GM18873 (cell line): ENCODE measurements around the gene CCDC85C.

ENCODE experiments used
- ATAC-seq: cut with Tn5 transposase; IDR thresholded peaks from one replicate; pipeline ENCODE4 v1.9.1; 2021; ENCODE audit warnings: mild to moderate bottlenecking, moderate library complexity, moderate number of reproducible peaks; ENCODE audit not compliant: unreplicated experiment, low FRiP score

Gene CCDC85C

DNA sequence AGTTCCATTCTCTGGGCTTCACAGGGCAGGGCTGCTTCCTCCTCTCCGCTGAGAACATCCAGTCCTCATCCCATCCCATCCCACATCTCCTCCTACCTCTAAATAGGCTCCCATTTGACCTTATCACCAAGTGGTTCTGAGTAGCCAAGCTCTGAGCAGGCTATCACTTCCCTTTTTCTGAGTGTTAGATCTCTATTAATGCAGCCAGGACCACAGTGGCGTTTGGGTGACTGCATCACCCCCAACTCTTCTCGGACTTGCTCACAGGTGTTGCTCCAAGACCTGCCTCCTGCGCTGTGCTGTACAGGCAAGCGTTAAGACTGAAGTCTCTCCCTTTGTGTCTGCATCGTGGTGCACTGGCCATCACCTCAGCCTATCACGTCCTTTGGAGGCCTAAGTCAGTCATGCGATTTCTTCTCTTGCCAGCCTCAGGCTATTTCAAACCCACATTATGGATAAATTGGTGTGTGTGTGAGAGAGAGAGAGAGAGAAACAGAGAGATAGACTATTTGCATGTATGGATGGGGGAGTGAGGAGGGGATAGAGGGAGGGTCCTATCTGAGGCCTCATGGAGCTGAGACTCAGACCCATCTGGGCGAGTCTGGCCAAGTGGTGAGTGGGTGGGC is 28.5 kb upstream of the CCDC85C start:
- ATAC-seq = no peak

DNA sequence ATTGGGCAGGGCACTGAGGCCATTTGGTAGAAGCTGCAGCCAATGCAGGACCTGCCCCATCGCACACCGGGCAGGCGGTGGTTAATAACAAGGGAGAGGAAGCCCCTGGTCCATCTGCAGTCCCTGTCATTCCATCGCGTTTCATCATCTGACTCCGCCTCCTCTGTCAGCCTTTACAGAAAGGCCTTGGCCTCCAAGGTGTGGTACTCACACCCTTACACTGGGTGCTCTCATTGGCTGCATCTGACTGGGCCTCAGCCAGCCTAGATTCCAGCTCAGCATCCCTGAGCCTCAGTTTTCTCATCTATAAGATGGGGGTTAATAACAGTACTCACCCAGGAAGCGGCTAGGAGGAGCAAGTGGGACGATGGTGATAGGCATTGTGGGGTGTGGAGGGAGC is 26.2 kb upstream of the CCDC85C start:
- no peak for ATAC-seq

DNA sequence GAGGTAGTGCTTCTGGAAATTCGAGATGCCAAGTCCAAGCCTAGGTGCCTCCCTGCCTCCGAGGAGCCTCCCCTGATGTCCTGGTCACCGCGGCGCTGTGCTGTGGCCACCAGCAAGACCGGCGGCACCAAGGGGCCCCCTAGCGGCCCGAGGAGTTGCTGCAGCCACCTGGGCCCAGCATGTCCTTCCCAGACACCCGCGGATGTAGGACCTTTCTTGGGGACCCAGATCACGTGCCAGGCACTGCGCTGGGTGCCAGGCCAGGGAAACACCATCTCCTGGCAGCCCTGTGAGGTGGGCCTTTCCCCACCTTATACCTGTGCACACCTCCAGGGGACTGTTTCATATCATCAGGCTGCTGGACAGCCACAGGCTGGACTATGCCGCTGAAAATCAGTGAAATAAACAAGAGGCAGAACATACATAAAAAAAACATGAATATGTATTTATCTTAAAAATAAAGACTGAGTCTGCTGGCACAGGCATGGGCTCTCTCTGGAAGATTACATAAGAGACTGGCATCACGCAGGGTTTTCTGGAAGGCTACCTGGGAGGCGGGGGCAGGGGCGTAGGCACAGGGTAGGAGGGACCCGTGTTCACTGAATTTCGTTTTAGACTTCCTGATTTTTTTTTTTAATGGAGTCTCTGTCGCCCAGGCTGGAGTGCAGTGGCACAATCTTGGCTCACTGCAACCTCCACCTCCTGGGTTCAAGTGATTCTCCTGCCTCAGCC is 25.0 kb upstream of the CCDC85C start:
- ATAC-seq = no peak

DNA sequence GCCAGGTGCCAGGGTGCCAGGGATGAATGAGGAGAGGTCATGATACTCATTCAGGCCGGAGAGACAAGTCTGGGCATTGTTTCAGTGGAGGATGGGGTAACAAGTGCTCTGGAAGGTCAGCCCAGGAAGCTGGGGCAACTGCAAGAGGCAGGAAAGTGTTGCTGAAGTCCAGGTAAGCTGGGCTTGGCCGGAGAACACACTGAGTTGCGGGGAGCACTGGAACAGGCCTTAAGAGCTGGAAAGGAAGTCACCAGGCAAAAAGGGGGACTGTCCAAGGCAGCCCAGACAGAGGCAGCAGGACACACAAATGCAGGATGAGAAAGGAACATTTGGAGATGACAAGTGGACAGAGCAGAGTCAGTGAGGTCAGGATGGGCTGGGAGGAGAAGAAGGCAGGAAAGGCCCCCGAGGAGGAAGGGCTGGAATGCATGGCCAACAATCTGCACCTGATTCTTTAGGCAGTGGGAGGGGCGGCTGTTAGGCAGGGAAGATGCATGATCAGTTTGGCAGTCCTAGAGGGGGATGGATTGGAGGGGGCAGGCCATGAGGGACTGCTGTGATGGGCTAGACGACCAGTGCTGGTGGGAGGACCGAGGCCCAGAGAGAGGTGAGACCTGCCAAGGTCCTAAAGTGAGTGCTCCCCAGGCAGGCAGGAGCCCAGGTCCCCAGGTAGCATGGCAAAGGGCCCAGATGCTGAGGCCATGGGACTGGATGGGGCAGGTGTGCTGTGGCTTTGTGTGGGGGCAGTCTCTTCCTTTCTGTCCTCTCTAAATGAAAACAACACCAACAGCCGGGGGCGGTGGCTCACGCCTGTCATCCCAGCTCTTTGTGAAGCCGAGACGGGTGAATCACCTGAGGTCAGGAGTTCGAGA is 23.7 kb upstream of the CCDC85C start:
- ATAC-seq = no peak

DNA sequence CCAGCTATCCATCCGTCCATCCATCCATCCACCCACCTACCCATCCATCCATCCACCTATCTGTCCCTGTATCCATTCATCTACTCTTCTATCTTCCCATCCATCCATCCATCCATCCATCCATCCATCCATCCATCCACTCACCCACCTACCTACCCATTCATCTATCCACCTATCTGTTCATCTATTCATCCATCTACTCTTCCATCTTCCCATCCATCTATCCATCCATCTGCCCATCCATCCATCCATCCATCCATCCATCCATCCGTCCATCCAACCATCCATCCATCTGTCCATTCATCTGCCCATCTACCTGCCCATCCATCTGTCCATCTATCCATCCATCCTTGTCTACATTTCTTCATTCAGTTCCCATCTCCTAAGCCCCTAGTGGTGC is 23.1 kb upstream of the CCDC85C start:
- no peak for ATAC-seq

DNA sequence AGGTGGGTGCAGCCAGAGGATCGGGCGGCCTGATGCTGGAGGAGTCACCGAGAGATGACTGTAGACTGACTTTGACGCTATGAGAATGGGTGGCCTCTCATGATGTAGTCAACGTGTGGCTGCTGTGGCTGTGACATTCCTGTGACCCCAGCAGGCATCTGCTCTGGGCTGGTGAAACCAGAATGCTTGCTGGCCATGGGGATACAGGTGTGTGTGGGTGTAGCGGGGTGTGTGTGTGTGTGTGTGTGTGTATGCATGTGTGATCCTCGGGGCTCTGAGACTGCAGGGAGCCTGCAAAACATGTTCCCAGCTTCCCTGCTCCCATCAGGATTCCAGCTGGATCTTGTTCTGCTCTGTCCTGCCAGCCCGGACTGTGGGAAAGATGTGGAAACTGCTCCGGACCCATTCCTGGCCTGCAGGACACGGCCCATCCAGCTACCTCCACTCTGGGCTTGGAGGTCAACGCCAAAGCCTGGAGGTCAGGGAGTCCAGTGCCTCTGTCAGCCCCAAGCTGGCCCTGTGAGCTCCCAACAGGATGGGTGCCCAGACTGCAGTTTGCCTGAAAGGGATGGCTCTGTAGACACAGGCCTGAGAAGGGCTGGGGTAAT is 22.1 kb upstream of the CCDC85C start:
- no peak for ATAC-seq

DNA sequence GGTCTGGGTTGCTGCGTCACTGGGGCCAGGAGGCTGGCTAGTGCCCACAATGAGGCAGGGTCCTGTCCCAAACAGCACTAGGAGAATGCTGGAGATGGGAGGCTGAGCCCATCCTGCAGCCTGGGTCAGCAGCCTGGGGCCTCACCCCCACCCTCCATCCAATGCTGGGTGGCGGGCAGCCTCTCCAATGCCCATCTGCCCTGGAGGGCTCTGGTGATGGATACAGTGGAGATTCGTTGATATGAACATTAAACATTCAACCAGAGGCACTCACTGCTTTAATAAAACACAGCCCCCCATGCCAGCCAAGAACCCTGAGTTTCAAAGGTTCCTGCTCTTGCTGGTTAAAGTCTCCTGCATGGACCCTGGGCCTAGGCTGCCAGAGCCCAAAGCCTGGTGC is 21.5 kb upstream of the CCDC85C start:
- no peak for ATAC-seq

DNA sequence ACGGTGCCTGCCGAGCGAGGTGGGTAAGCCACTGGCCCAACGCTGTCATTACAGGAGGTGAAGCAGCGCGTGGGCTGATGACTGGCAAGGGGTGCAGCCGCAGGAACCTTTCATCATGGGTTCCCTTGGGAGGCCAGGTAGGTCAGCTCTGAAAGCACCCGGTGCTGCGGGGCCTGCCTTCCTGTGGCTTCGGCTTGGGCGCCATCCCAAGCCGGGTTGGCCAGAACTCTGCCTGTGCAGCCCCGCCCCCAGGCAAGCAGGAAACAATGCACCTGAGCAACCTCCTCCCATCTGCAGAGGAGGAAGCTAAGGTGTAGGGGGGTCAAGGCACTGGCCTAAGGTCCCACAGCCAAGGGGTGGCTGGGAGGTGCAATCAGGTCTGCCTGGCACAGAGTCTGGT is 21.0 kb upstream of the CCDC85C start:
- ATAC-seq = no peak

DNA sequence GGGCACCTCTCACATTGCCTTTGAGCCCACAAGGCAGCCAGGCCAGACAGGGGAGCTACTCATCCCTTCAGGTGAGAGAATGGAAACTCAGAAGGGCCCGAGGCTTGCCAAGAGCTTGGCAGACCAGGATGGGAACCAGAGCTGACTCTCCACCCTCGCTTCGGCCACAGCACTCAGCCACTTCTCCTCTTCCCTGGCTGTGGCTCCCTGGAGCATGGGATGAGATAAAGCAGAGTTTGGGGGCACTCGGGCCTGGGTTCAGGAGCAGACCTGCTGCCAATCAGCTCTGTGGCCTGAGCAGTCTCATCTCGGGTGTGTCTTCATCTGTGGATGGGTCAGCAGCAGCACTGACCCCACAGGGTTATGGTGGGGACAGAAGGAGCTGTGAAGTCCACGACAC is 20.0 kb upstream of the CCDC85C start:
- no peak for ATAC-seq

DNA sequence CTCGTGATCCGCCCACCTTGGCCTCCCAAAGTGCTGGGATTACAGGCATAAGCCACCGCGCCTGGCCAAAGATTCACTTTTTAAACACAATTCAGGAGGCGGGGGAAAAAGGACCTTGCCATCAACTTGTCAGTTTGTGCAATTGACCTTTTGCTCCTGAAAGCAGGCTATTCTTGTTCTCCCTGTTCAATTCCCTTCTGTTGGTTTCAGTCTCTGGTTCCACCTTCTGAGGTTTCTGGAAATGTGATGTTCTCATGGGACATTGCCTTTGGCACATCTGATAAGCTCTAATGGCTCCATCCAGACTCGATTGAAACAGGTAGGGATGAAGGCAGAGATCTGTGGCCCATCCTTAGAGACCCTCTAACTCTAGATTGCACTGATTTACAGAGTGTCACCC is 17.9 kb upstream of the CCDC85C start:
- no peak for ATAC-seq

DNA sequence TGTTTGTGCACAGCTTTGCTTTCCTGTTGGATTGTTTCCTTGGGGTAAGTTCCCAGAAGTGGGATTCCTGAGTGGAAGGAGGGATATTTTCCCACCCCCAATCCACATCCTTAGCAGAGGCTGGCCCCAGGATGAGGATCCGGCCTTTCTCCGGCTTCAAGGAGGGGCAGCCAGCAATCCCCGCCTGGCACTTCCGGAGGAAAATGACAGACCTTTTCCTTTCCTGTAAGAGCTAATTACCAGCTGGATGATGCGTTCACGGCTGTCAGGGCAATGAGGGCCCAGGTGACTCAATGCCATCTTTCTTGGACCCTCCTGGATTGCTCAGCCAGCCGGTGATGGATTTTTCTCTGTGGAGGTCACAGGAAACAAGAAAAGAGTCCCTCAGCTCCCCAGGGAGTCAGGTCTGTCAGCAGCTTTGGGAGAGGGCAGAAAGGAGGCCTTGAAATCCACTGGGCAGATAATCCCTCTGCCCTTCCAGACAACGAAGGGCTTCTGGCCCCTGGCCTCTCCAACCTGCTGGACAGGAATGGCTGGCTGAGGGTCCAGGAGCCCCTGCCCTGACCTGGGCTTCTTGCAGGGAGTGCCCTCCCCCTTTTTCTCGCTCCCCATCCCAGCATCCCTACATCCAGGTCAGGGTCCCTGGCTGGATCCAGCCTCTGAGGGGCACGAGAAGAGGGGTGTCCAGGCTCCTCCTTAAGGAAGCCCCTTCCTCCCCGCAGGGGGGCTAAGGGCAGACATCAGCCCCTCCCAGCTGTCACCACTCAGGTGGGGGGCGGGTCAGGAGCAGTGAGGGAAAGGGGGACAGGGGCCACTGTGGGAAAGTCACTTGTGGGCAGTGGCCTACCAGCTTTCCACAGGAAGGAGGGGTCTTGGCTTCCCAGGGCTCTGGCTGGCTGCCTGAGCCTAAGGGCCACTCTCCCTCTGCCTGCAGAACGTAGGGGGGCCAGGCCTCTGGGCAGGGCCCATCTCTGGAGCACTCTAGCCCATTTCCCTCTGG is 16.1 kb upstream of the CCDC85C start:
- no peak for ATAC-seq

DNA sequence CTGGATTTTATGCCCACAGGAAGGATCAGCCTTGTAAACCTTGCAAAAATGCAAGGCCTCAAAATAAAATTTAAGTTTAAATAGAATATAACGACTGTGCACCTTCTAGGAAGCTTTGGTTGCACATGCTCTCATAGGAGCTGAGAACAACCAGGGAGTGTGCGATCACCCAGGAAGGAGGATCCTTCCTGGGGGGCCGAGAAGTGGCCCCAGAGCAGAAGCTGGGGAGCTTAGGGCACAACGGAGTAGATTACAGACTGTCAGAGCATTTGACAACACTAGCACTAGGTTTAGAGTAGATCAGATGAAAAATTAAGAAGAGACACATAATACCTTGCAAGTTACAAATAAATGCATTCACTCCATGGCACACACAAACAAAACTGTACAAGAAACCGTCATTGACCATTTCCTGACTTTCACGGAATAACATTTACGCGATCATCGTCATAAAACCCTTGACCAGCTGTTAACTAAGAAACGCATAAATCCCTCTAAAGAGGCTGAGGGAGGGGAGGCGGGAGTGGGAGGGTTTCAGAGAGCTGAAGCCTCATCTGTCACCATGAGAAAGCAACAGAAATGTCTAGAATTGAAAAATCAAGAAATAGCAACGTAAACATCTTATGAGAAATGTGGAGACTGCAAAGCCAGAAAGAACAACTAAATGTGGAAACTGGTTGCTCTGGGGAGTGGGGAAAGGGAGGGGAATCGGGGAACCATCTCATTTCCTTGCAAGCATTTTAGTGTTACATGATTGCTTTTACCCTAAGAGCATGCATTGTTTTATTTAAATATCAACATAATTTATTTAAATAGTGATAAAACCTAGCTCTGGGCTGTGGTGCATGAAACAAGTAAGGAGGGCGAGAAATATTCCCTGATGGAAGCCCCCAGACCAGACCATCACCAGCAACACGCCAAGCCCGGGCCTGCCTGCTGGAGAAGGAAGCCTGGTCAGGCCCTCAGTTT is 13.1 kb upstream of the CCDC85C start:
- no peak for ATAC-seq

DNA sequence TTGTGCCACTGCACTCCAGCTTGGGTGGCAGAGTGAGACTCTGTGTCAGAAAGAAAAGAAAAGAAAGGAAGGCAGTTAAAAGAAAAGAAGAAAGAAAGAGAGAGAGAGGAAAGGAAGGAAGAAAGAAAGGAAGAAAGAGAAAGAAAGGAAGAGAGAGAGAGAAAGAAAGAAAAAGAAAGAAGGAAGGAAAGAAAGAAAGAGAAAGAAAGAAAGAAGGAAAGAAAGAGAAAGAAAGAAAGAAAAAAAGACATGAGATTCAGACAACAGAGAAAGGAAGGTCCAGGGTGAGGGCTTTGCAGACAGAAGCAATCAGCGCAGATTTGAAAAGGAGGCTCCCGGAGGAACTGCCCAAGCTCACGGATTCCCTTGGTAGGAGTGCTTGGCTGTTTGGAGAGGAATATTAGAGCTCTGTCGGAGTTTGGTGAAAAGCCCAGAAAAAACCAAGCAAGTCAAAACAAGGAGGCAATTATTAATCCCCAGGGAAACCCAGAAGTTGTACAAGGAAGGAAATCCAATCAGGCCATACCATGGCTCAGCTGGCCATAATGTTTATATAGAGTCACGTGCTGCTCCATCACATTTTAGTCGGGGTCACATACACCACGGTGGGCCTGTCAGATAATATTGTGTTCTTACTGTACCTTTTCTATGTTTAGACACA is 11.6 kb upstream of the CCDC85C start:
- no peak for ATAC-seq

DNA sequence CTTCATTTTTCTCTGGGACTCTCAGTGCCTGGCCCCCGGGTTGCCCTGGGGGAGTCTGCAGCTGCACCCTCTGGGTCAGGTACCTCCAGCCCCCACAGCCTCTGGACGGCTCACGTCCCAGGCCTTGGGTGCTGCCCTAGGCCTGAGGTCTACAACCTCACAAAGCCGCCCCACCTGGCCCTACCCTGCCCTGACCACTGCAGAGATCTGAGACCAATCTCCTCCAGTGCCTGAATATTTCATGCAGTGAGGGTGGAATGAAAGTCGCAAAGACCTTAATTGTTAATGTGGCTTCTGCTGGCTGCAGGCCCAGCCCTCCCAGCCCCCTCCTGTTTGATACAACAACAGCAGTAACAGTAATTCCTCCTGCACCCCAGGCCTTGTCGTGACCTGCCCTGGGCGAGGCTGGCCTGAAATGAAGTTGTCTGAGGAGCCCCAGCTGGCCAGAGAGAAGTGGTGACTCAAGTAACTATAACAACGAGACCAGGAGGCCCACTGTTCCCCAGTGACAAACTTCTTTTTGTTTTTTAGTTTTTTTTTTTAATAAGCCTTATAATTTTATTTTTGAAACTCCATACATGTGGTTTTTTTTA is 8.8 kb upstream of the CCDC85C start:
- ATAC-seq = no peak

DNA sequence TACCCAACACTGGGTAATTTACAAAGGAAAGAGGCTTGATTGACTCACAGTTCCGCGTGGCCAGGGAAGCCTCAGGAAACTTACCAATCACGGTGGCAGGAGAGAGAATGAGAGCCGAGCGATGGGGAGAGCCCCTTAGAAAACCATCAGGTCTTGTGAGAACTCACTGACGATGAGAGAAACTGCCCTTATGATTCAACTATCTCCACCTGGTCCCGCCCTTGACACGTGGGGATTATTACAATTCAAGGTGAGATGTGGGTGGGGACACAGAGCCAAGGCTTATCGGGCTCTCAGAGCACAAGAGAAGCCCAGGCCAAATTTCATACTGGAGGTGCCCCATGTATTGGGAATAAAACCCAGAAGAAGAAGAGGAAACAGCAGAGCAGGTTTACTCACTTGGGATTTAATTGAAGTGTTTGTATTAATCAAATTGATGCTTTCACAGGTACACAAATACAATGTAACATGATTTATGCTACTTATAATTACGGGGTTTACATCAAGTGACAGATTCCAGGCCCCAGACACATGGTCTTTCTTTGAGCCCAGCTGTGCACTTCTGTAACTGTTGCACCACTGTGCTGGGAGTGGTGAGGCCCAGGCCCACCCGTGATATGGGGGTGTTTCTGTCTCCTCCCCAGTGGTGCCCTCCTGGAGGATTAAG is 8.2 kb upstream of the CCDC85C start:
- ATAC-seq = no peak

DNA sequence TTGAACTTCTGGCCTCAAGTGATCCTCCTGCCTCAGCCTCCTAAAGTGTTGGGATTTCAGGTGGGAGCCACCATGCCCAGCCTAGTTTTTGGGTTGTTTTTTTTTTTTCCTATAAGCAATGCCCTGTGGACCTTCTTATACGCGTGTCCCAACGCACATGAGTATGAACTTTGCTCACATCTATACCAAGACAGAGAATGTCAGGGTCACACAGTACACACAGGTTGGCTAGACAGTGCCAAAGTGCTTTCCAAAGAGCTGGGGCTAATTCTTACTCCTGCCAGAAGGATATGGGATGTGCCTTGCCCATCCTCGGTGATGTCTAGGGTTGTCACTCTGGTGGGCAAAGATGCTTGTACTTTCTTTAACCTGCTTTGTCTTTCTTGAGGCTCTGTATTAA is 7.6 kb upstream of the CCDC85C start:
- no peak for ATAC-seq
